ENCODE results near the gene CREBBP.

The CREBBP gene

DNA sequence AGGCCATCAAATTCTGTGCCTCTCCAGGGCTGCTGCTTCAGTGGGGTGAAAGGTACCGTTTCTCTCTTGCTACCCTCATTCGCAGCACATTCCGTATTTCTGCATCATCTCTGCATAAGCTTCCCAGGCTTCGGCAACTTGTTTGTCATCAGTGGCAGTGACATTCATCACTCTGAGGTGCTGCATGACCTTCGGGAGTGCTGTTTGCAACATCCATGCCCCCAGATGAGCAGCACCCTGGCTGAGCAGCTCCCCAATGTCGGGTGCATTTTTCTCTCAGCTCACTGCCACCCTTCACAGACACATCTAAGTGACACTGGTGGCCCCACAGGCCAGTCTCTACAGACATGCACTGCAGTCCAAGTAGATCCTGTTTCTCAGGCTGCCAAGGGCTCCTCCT, 3.8 kb downstream of the CREBBP start:
- H2AFZ ChIP-seq (ENCODE audit: low read length) = no peak overlapping the region
- H3K9ac ChIP-seq (ENCODE audit: low read depth, low read length, poor library complexity) = no peak overlapping the region
- H2AK5ac ChIP-seq (ENCODE audit: low read depth, low read length) = no peak overlapping the region
- DNase-seq (ENCODE audit: low spot score) = no peak
- H3K23ac ChIP-seq (ENCODE audit: low read depth, low read length, poor library complexity) = no peak overlapping the region
- peaks cover 2 to 34% of the 10 kb centered on the region in 2 donors for H3K36me3 ChIP-seq (replicated peaks in 1 of 2; ENCODE audit: control insufficient read depth in 2 of 2, insufficient read depth in 2 of 2, low read length in 2 of 2)
- H3K4ac ChIP-seq (ENCODE audit: low read length) = no peak overlapping the region
- H3K9me3 ChIP-seq (replicated peaks in 1 of 2; ENCODE audit: control insufficient read depth in 2 of 2, insufficient read depth in 1 of 2, low read depth in 1 of 2, low read length in 2 of 2) = peaks cover 0 to 27% of the 10 kb centered on the region in 2 donors
- H3K79me1 ChIP-seq (ENCODE audit: low read depth, low read length) = peaks cover 8% of the 10 kb centered on the region
- no peak overlapping the region for H3K27ac ChIP-seq (replicated peaks; ENCODE audit: low read length)
- WGBS, 2 donors (ENCODE audit: extremely low coverage in 2 of 2, insufficient read length in 2 of 2, insufficient replicate concordance in 1 of 2) = no CpG with 5 or more reads among the region's 6 CpGs
- H2BK15ac ChIP-seq (ENCODE audit: low read length) = no peak overlapping the region
- no peak overlapping the region for H4K8ac ChIP-seq (ENCODE audit: low read depth, low read length)
- peaks cover 9 to 20% of the 10 kb centered on the region in 2 donors for H3K4me1 ChIP-seq (ENCODE audit: control insufficient read depth in 2 of 2, insufficient read depth in 1 of 2, low read depth in 1 of 2, low read length in 2 of 2)
- no peak overlapping the region for H2BK5ac ChIP-seq (ENCODE audit: low read length)
- H3K4me2 ChIP-seq (ENCODE audit: insufficient read depth, low read length, poor library complexity, severe bottlenecking) = no peak overlapping the region
- no peak overlapping the region for H4K91ac ChIP-seq (ENCODE audit: low read depth, low read length, poor library complexity)
- no peak overlapping the region for H3K14ac ChIP-seq (ENCODE audit: low read length)
- H2BK120ac ChIP-seq (ENCODE audit: low read depth, low read length) = no peak overlapping the region
- H2BK12ac ChIP-seq (ENCODE audit: low read length) = no peak overlapping the region
- H3K18ac ChIP-seq (ENCODE audit: low read length) = no peak overlapping the region
- H3K4me3 ChIP-seq (ENCODE audit: low read length in 2 of 2) = no peak overlapping the region
- H3K27me3 ChIP-seq (ENCODE audit: control insufficient read depth in 3 of 3, insufficient read depth in 3 of 3, low read depth in 1 of 3, low read length in 3 of 3) = no peaks in the 10 kb centered on the region

GRCh38 chr16:3876160-3876559, 4.4 kb downstream of the CREBBP start:
- Histone ChIP-seq H3K4me2 (ENCODE audit: insufficient read depth, low read length, poor library complexity, severe bottlenecking) (no peak overlapping the region), H2AFZ (ENCODE audit: low read length) (no peak overlapping the region), H2BK120ac (ENCODE audit: low read depth, low read length) (no peak overlapping the region), H4K91ac (ENCODE audit: low read depth, low read length, poor library complexity) (no peak overlapping the region), H2BK15ac (ENCODE audit: low read length) (no peak overlapping the region), H2AK5ac (ENCODE audit: low read depth, low read length) (no peak overlapping the region), H3K4me1 (ENCODE audit: control insufficient read depth in 2 of 2, insufficient read depth in 1 of 2, low read depth in 1 of 2, low read length in 2 of 2) (peaks cover 9 to 18% of the 10 kb centered on the region in 2 donors), H3K23ac (ENCODE audit: low read depth, low read length, poor library complexity) (no peak overlapping the region), H2BK5ac (ENCODE audit: low read length) (no peak overlapping the region), H3K36me3 (replicated peaks in 1 of 2; ENCODE audit: control insufficient read depth in 2 of 2, insufficient read depth in 2 of 2, low read length in 2 of 2) (peaks cover 2 to 34% of the 10 kb centered on the region in 2 donors), H3K4me3 (ENCODE audit: low read length in 2 of 2) (no peak overlapping the region), H3K18ac (ENCODE audit: low read length) (no peak overlapping the region), H3K4ac (ENCODE audit: low read length) (no peak overlapping the region), H3K27me3 (ENCODE audit: control insufficient read depth in 3 of 3, insufficient read depth in 3 of 3, low read depth in 1 of 3, low read length in 3 of 3) (no peaks in the 10 kb centered on the region), H3K27ac (replicated peaks; ENCODE audit: low read length) (no peak overlapping the region), H3K9ac (ENCODE audit: low read depth, low read length, poor library complexity) (no peak overlapping the region), H3K79me1 (ENCODE audit: low read depth, low read length) (peaks cover 4% of the 10 kb centered on the region), H3K14ac (ENCODE audit: low read length) (no peak overlapping the region), H4K8ac (ENCODE audit: low read depth, low read length) (no peak overlapping the region), H3K9me3 (replicated peaks in 1 of 2; ENCODE audit: control insufficient read depth in 2 of 2, insufficient read depth in 1 of 2, low read depth in 1 of 2, low read length in 2 of 2) (peaks cover 0 to 25% of the 10 kb centered on the region in 2 donors), H2BK12ac (ENCODE audit: low read length) (no peak overlapping the region)
- no peak for DNase-seq (ENCODE audit: low spot score)

DNA sequence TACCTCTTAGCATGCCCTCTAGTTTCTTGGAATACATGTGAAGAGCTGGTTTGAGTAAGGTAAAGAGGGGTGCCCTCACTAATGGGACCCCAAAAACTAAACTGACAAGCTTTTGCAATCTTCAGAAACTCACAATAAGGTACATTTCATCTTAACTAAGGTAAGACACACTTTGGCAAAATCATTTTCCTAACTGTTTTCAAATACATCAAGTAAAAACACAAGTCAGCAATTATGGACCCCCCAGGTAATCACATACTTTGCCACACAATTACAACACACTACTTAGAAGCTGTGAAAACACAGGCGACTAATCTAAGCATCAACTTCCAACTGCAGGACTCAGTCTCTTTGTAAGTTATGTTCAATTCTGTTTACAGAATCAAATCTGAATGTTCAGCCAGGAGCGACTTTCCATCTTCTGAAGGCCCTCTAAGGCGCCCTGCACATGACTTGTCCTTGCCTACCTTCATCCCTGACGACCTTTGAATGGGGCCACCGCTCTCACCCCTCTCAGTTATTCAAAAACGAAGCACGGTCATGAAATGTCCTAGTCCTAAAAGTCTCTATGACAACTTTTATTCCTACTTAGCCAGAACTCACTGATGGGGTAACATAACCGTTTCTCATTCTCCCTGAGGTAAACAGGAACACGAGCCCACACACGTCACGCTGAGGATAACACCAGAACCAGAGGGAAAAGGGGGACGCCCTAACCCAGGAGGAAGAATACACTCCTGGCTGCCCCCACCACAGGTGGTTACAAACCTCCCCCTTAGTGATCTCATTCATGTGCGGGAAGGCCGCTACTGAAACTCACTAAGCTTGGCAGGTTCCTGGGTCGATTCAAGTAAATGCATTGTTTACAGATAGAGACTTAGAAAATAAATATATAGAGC, 5.5 kb downstream of the CREBBP start:
- Histone ChIP-seq H3K79me1 (ENCODE audit: low read depth, low read length) (peaks cover 4% of the 10 kb centered on the region), H2BK12ac (ENCODE audit: low read length) (no peak overlapping the region), H2BK5ac (ENCODE audit: low read length) (no peak overlapping the region), H2BK120ac (ENCODE audit: low read depth, low read length) (no peak overlapping the region), H3K9ac (ENCODE audit: low read depth, low read length, poor library complexity) (no peak overlapping the region), H2AK5ac (ENCODE audit: low read depth, low read length) (no peak overlapping the region), H3K36me3 (replicated peaks in 1 of 2; ENCODE audit: control insufficient read depth in 2 of 2, insufficient read depth in 2 of 2, low read length in 2 of 2) (peaks cover 2 to 34% of the 10 kb centered on the region in 2 donors), H3K4me3 (ENCODE audit: low read length in 2 of 2) (no peak overlapping the region), H3K4me1 (ENCODE audit: control insufficient read depth in 2 of 2, insufficient read depth in 1 of 2, low read depth in 1 of 2, low read length in 2 of 2) (peaks cover 13 to 18% of the 10 kb centered on the region in 2 donors), H4K8ac (ENCODE audit: low read depth, low read length) (no peak overlapping the region), H3K4me2 (ENCODE audit: insufficient read depth, low read length, poor library complexity, severe bottlenecking) (no peak overlapping the region), H3K18ac (ENCODE audit: low read length) (no peak overlapping the region), H3K23ac (ENCODE audit: low read depth, low read length, poor library complexity) (no peak overlapping the region), H3K4ac (ENCODE audit: low read length) (no peak overlapping the region), H3K27me3 (ENCODE audit: control insufficient read depth in 3 of 3, insufficient read depth in 3 of 3, low read depth in 1 of 3, low read length in 3 of 3) (no peaks in the 10 kb centered on the region), H3K9me3 (replicated peaks in 1 of 2; ENCODE audit: control insufficient read depth in 2 of 2, insufficient read depth in 1 of 2, low read depth in 1 of 2, low read length in 2 of 2) (peaks cover 0 to 25% of the 10 kb centered on the region in 2 donors), H2BK15ac (ENCODE audit: low read length) (no peak overlapping the region), H3K27ac (replicated peaks; ENCODE audit: low read length) (no peak overlapping the region), H2AFZ (ENCODE audit: low read length) (no peak overlapping the region), H3K14ac (ENCODE audit: low read length) (no peak overlapping the region), H4K91ac (ENCODE audit: low read depth, low read length, poor library complexity) (no peak overlapping the region)
- no CpG with 5 or more reads among the region's 15 CpGs for WGBS, 2 donors (ENCODE audit: extremely low coverage in 2 of 2, insufficient read length in 2 of 2, insufficient replicate concordance in 1 of 2)
- DNase-seq (ENCODE audit: low spot score) = no peak

DNA sequence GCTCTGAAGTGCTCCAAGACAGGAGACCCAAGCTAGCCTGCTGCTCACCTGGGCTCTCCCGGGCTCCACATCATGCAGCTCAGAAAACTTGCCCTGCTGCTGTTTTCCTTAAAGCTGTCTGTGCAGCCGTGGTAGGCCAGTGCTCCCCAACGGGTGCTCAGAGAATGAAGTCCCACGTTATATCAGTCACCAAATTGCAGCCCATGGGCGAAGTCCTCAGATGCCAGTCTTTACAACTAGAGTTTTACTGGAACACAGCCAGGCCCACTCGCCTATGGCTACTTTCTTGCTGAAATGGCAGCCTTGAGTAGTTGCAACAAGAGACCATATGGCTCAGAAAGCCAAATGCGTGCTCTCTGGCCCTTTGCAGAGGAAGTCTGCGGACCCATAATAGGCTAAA, 6.3 kb downstream of the CREBBP start:
- peaks cover 13 to 18% of the 10 kb centered on the region in 2 donors for H3K4me1 ChIP-seq (ENCODE audit: control insufficient read depth in 2 of 2, insufficient read depth in 1 of 2, low read depth in 1 of 2, low read length in 2 of 2)
- peaks cover 0 to 25% of the 10 kb centered on the region in 2 donors for H3K9me3 ChIP-seq (replicated peaks in 1 of 2; ENCODE audit: control insufficient read depth in 2 of 2, insufficient read depth in 1 of 2, low read depth in 1 of 2, low read length in 2 of 2)
- H3K14ac ChIP-seq (ENCODE audit: low read length) = no peak overlapping the region
- no peak overlapping the region for H3K9ac ChIP-seq (ENCODE audit: low read depth, low read length, poor library complexity)
- H2BK5ac ChIP-seq (ENCODE audit: low read length) = no peak overlapping the region
- H2AK5ac ChIP-seq (ENCODE audit: low read depth, low read length) = no peak overlapping the region
- no peak overlapping the region for H2BK120ac ChIP-seq (ENCODE audit: low read depth, low read length)
- H3K36me3 ChIP-seq (replicated peaks in 1 of 2; ENCODE audit: control insufficient read depth in 2 of 2, insufficient read depth in 2 of 2, low read length in 2 of 2) = peaks cover 2 to 34% of the 10 kb centered on the region in 2 donors
- no peak overlapping the region for H3K4me3 ChIP-seq (ENCODE audit: low read length in 2 of 2)
- H3K23ac ChIP-seq (ENCODE audit: low read depth, low read length, poor library complexity) = no peak overlapping the region
- H3K79me1 ChIP-seq (ENCODE audit: low read depth, low read length) = peaks cover under 1% of the 10 kb centered on the region
- H3K4me2 ChIP-seq (ENCODE audit: insufficient read depth, low read length, poor library complexity, severe bottlenecking) = no peak overlapping the region
- no peak for DNase-seq (ENCODE audit: low spot score)
- H3K18ac ChIP-seq (ENCODE audit: low read length) = no peak overlapping the region
- no peak overlapping the region for H4K91ac ChIP-seq (ENCODE audit: low read depth, low read length, poor library complexity)
- H3K4ac ChIP-seq (ENCODE audit: low read length) = no peak overlapping the region
- no peak overlapping the region for H3K27ac ChIP-seq (replicated peaks; ENCODE audit: low read length)
- H2BK12ac ChIP-seq (ENCODE audit: low read length) = no peak overlapping the region
- no peaks in the 10 kb centered on the region for H3K27me3 ChIP-seq (ENCODE audit: control insufficient read depth in 3 of 3, insufficient read depth in 3 of 3, low read depth in 1 of 3, low read length in 3 of 3)
- no peak overlapping the region for H2AFZ ChIP-seq (ENCODE audit: low read length)
- no CpG with 5 or more reads among the region's 8 CpGs for whole genome bisulfite sequencing, 2 donors (ENCODE audit: extremely low coverage in 2 of 2, insufficient read length in 2 of 2, insufficient replicate concordance in 1 of 2)
- H4K8ac ChIP-seq (ENCODE audit: low read depth, low read length) = no peak overlapping the region
- H2BK15ac ChIP-seq (ENCODE audit: low read length) = no peak overlapping the region

Data from neuronal stem cell (in vitro differentiated cells).